Activated gamma-delta T cell (primary cell): ENCODE results near the gene AMER2.

ENCODE experiments used
- DNase-seq: peaks from one replicate; lab custom pipeline; 2025; lab: John Stamatoyannopoulos, UW
- total RNA-seq, 2 donors: gene quantifications; one replicate each; lab custom pipeline; 2026; lab: John Stamatoyannopoulos, UW

AMER2 gene
- 0 to 0.10 reads per million in 2 donors for total RNA-seq

DNA sequence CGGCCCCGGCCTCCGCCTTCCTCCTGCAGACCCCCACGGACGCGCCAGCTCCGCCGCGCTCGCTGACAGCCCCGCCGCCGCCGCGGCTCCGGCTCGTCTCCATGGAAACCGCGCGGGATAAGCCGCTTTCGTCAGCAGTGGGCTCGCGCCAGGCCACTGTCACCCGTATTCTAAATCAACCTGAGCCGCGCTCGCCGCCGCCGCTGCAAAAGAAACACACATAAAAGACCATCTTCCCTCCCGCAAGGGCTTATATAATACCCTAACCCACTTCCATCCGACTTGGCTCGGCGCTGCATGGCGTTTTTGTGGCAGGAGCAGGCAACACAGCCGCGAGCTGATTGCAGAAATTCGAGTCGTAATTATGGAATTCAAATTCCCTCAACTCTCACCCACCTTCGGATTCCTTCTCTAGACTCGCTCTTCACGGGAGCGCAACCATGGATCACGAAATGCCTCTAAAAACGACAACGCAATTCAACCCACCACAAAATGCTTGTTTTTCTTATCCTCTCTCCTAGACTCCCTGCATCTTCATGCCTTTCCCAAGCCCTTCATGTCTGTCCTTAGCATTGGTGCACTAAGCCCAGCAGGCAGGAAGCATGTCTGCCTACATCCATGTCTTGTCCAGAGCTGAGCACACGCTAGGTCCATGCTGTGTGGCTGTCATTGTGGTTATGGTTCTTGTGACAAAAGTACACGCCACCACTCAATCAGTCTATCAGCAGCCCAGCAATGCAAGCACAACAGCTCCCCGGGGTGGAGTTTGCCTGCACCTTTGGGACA lies at the start of gene AMER2:
TSS of gene AMER2 (minus strand) at position 772 of the 786 bp plus-strand sequence. CDS start at position 103, 669 bp downstream.
- no peak for DNase-seq

- no peak for DNase-seq
Measured at GRCh38 chr13:25218019-25218418, 45.9 kb upstream of the AMER2 start.

GRCh38 chr13:25217023-25217885 lies 45.2 kb upstream of the AMER2 start:
- no peak for DNase-seq

GRCh38 chr13:25215253-25215575 lies 43.1 kb upstream of the AMER2 start:
- no peak for DNase-seq

DNA sequence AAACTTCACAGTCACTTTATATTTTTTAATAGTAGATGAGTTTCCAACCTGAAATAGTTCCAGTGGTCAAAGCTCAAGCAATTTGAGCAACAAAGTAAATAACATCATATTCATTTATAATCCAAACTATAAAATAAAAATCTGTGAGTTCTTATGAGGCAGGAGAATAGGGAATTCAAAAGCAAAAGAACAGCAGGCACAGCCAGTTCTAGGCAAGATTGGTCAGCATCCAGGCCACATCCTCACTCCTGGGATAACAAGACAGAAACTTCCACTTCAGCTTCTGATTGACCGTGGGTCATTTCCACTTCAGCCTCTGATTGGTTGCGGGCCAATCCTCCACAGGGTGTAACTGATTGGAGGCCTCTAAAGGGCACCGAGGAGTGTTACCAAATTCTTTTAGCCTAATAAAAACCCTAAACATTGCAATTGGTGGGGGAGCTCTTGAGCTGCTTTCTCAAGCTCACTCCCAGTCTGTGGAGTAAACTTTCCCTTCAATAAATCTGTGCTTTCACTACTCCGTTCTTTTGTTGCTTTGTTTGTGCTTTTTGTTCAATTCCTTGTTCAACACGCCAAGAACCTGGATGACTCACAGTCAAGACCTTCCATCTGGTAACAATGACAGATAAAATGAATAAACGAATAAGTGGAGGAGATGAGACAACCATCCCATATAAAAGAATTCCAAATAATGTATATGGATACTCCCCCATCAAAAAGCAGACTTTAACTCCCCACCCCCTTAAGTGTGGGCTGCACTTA lies 42.6 kb upstream of the AMER2 start:
- no peak for DNase-seq

DNA sequence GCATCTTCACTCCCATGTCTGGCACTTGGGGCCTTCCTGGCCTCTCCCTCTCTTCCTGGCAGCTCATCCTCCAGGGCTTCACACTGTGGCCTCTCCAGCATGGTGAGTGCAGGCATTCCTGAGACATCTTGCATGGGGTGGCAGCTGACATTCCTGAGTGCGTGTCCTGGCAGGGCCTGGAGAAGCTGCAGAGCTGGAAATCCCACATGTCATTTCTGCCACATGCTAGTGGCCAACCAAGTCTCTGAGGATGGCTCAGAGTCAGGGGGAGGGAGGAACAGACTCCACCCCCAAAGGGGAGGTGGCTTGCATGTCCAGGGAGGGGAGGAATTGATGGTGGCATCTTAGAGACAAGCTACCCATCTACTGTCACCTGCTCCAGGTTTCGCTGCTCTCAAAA lies 41.6 kb upstream of the AMER2 start:
- DNase-seq, result no peak

DNA sequence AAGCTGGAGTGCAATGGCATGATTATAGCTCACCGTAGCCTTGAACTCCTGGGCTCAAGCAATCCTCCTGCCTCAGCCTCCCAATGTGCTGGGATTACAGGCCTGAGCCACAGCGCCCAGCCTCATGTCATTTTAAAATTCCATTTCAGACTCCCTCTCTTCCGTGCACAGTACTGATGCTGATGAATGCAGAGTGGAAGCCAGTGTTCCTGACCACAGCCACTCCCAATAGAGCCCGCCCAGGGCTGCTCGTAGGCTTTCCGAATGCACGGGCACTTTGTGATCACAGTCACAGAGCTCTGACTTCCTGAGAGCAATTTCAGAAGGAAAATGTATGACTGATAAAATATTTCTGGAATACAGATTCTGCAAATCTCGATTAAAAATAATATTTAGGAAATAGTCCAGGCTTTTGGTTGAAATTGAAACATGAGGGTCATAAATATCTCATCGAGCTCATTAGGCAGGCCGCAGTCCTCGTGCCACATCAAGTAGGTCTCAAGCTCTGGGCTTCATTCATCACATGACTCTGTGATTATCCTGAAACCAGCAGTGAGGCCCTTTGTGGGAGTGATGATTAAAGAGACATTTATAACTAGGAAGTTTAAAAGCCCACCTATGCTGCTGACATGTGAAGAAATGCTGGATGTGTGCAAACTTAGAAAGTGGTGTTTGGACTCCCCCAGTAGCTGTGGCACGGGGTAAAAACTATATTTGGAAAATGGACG lies 38.9 kb upstream of the AMER2 start:
- DNase-seq, result no peak

DNA sequence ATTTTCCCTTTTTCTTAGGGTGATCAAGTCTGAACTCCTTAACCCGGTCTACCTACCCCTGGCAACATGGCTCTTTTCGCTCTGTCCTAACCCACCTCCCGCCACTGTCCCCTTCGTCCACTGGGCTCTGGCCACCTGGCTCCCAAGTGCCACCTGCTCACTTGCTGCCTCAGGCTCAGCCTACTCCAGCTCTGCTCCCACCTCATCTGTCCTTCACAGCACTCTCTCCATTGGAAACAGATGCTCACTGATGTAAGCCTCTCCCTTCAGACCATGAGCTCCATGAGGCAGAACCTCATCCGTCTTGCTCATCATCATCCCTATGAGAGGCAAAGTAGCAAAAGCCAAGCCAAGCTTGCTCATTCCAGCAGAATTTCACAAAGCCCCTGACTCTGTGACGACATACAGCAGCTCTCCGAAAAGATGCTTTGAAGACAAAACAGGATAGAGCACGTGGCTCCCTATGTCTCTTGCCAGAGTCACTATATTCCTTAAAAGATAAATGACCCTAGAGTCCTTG lies 35.3 kb upstream of the AMER2 start:
- DNase-seq, result no peak

DNA sequence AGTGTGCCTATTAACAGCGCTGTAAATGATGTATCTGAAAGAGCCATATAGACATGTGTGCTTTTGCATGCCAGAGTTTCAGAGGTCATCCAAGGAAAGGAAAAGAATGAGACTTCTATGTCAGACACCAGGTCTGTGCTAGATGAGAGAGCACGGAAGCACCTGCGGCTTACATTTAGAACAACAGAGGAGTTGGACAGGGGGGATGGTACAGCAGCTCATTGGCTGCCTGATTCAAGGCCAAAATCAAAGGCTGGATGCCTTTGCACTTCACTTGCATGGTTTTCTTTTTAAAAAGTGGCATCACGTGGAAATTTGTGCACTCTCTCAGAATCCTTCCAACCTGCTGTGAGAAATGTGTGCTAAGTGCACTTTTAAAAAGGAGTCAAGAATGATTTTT lies 32.8 kb upstream of the AMER2 start:
- no peak for DNase-seq

DNA sequence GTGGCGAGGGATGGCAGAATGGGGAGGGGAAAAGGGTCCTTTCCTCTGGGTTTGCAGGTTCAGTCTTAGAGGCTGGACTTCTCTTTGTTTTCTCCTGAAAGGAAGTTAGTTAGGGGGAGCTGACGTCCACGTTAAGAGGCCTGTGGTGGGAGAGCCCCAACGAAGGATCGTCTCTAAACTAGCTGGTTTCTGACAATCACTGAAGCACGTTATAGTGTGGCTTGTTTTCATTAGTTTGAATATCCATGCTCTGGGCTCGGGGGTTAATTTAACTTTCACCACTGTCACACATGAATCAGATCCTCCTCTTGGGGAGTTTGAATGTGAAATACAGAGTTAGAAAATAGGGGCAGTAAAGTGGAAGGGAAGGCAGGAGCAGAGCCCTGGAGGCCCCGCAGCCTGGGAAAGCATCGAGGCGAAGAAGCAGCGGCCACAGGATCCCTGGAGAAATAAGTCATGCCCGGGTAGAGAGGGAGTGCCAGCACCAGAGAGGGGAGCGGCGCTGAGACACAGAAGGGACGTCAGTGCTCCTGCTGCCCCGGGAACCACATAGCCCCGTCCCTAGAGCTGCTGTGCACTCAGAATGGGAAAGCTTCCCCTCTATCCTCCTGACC lies 31.1 kb upstream of the AMER2 start:
- no peak for DNase-seq

GRCh38 chr13:25200783-25201182 lies 28.7 kb upstream of the AMER2 start:
- DNase-seq, result no peak

- no peak for DNase-seq
Measured at GRCh38 chr13:25198647-25199046, 26.6 kb upstream of the AMER2 start.

DNA sequence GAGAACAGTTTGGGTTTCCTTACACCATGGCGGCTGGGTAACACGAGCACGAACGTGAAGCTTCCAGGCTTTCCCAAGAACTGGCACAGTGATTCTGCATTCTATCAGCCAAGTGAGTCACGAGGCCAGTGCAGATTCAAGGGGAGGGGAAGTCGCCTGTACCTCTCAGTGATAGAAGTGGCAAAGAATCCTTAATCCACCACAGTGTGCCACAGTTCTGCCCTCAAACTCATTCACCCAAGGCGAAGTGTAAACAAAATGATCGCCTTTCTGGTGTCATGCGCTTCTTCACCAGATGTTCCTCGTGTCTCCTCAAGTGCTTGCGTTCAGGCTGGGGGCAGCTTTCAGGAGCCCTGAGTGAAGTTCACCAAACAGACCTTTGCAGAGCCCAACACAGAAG lies 24.9 kb upstream of the AMER2 start:
- no peak for DNase-seq

DNA sequence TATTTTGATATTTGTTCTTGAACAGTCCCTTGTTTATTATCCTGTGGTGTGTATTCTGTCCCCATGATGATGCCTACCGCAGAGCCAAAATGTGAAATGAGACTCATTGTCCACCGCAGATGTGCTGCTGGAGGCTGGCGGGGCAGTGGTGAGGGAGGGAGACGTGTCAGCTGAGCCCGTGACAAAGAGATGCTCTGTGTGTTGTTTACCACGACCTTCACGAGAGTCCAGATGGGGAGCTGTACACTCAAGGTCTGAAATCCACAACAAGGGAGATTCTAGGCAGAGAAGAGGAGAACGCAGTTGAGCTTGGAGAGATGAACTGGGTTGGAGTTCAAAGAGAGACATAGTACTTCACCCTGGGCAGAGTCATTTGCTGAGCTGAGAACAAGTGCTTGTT lies 20.8 kb upstream of the AMER2 start:
- DNase-seq, result no peak

GRCh38 chr13:25192489-25192888 lies 20.4 kb upstream of the AMER2 start:
- DNase-seq, result no peak

DNA sequence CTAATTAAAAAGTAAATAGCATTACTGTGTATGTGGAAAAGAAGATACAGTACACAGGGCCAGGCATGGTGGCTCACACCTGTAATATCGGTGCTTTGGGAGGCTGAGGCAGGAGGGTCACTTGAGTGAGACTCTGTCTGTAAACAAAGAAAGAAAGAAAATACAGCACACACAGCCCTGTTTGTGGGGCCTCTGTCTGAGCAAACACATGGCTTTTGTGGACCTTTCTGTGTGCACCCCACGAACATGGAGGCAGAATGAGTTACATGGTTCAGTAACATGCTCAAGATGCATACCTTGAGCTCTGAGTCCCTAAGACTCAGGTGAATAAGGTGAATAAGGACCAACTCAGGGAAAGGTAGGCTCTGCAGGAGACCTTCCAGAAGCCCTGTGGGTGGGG lies 20.0 kb upstream of the AMER2 start:
- DNase-seq, result no peak

DNA sequence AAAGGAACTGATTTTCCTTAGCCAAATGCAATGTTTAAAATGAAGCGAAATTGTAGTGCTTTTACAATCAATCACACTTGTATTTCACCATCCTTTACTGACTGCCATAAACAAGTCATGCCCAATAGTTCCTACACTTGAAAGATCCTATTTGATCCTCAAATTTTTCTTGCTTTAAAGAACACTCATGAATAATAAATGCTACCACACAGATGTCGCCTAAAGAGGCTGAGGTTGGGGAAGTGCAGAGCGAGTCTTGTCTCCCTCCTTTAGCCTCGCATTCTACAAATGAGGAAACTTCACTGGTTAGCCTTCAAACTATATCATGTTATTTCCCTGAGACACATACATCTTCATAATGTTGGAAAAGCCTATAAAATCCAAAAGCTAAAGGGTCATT lies 18.7 kb upstream of the AMER2 start:
- DNase-seq, result no peak

- no peak for DNase-seq
Measured at GRCh38 chr13:25190256-25190655, 18.2 kb upstream of the AMER2 start.

DNA sequence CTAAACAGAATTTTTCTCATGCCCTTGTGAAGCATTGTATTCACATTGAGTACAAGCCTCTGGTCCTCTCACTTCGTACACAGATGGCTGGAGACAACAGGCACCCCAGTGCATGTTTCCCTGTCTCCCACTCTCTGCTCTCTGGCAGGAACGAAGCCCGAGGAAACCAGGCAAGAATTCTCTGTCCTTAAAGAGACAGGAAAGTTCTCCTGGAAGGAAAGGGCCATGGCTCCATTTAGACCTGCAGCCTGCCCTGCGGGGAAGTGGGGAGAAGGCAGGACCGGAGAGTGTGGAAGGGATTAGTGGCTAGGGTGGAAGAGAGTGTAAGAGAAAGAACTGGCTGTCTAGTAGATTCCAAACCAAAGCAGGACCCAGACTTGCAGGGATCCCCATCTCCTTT lies 15.5 kb upstream of the AMER2 start:
- DNase-seq, result no peak

GRCh38 chr13:25186187-25186586 lies 14.1 kb upstream of the AMER2 start:
- DNase-seq, result no peak

DNA sequence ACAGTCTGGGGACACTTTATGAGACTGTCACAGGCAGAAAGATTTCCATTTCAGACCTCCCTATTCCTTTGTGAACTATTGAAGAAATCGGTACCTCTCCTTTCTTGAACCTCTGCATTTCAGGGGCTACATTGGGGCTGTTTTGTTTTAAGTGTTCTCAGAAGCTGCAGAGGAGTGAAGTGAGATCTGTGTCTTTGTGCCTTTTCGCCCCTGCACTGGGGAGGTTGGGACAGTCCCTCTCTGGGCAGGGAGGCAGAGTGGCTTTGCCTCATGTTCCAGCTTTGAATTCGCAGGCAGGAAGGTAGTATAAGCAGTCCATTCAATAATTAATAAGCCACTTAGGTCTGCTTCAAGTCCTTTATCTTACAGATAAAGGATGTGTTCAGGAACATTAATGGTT lies 9.5 kb upstream of the AMER2 start:
- no peak for DNase-seq
